Liver (tissue), 3 donors: Measurements from ENCODE around the gene SLC5A6.

Source experiments
- CTCF ChIP-seq: fragments of 150-350 bp; IDR thresholded peaks from 2 replicates; pipeline ENCODE4 v1.5.1; 2017; ENCODE audit warnings: improper control_type of control experiment, low read depth, low read length; ENCODE audit not compliant: missing input control
- MAX ChIP-seq: IDR thresholded peaks from 2 replicates; pipeline ENCODE4 v1.6.1; 2016; ENCODE audit warnings: antibody characterized with exemption
- RAD21 ChIP-seq, 2 donors: IDR thresholded peaks; 2 replicates each; pipeline ENCODE4 v1.6.1; 2016; ENCODE audit warnings: antibody characterized with exemption in 2 of 2, mild to moderate bottlenecking in 2 of 2
- REST ChIP-seq: IDR thresholded peaks from 2 replicates; pipeline ENCODE4 v1.6.1; 2016; ENCODE audit warnings: antibody characterized with exemption, mild to moderate bottlenecking
- RXRA ChIP-seq, 2 donors: IDR thresholded peaks; 2 replicates each; pipeline ENCODE4 v1.6.1; 2017 to 2018; ENCODE audit warnings: antibody characterized with exemption in 2 of 2, mild to moderate bottlenecking in 1 of 2
- SP1 ChIP-seq: IDR thresholded peaks from 2 replicates; pipeline ENCODE4 v1.6.1; 2018; ENCODE audit warnings: antibody characterized with exemption, mild to moderate bottlenecking
- donor health status: healthy.
- donor health status: healthy.

GRCh38 chr2:27233341-27233740 is 21.3 kb upstream of the SLC5A6 start:
- TF ChIP-seq CTCF (no peak), RAD21 (IDR thresholded peaks at IDR 0.05) (no peak), RXRA (IDR thresholded peaks at IDR 0.05) (no peak), MAX (no peak), REST (no peak), SP1 (no peak)
